Islet precursor cell (in vitro differentiated cells): Measurements from ENCODE around the gene TBCA.

Experiments
- DNase-seq: peaks from one replicate; pipeline ENCODE4 v3.0.0-alpha.2; 2018

Gene TBCA

GRCh38 chr5:77775790-77776553, at the start of gene TBCA:
TBCA (minus strand) TSS chr5:77776339; CDS start chr5:77776257, 82 bp downstream.
- peak; percentile 92 for DNase-seq

GRCh38 chr5:77824981-77825380, 48.8 kb upstream of the TBCA start:
- DNase-seq, result no peak

GRCh38 chr5:77816686-77817085, 40.5 kb upstream of the TBCA start:
- DNase-seq, result no peak

GRCh38 chr5:77812926-77813589, 36.9 kb upstream of the TBCA start:
- DNase-seq, result no peak

- no peak for DNase-seq
Measured at GRCh38 chr5:77806213-77806843, 30.2 kb upstream of the TBCA start.

GRCh38 chr5:77798456-77798855, 22.3 kb upstream of the TBCA start:
- DNase-seq, result no peak

- no peak for DNase-seq
Measured at GRCh38 chr5:77797136-77797535, 21.0 kb upstream of the TBCA start.

- DNase-seq, result no peak
Measured at GRCh38 chr5:77795846-77796245, 19.7 kb upstream of the TBCA start.

- no peak for DNase-seq
Measured at GRCh38 chr5:77795268-77795667, 19.1 kb upstream of the TBCA start.

- no peak for DNase-seq
Measured at GRCh38 chr5:77791926-77792325, 15.8 kb upstream of the TBCA start.

GRCh38 chr5:77791356-77791755, 15.2 kb upstream of the TBCA start:
- no peak for DNase-seq

GRCh38 chr5:77785229-77785628, 9.1 kb upstream of the TBCA start:
- DNase-seq, result no peak

- DNase-seq, result no peak
Measured at GRCh38 chr5:77784735-77785134, 8.6 kb upstream of the TBCA start.

GRCh38 chr5:77781076-77781475, 4.9 kb upstream of the TBCA start:
- no peak for DNase-seq

- DNase-seq, result no peak
Measured at GRCh38 chr5:77778881-77779438, 2.8 kb upstream of the TBCA start.

GRCh38 chr5:77778398-77778797, 2.3 kb upstream of the TBCA start:
- no peak for DNase-seq

GRCh38 chr5:77777911-77778310, 1.8 kb upstream of the TBCA start:
- DNase-seq, result no peak

GRCh38 chr5:77777281-77777892, 1.2 kb upstream of the TBCA start:
- DNase-seq, result peak; percentile 63

GRCh38 chr5:77776554-77777206, 541 bp upstream of the TBCA start:
- no peak for DNase-seq

- DNase-seq, result no peak
Measured at GRCh38 chr5:77774981-77775789, 954 bp downstream of the TBCA start.

GRCh38 chr5:77773734-77774280, 2.3 kb downstream of the TBCA start:
- no peak for DNase-seq

- DNase-seq, result no peak
Measured at GRCh38 chr5:77772729-77773128, 3.4 kb downstream of the TBCA start.
